HCT116 (cell line): Measurements from ENCODE around the gene WNK2. TPM values are rescaled to one million over a fixed set of nuclear protein-coding genes. Genes with fewer than 3 reads are reported as not detected.

Experiments
- ATAC-seq: fragments of 200-7000 bp; cut with Tn5 transposase; 2 replicates; pipeline ENCODE4 v1.9.1; 2020; ENCODE audit warnings: mild to moderate bottlenecking, moderate library complexity
- BruUV-seq: library from RNA; stranded (reverse); fragments of 400-500 nt; replicated peaks from 2 replicates; lab custom pipeline; 2021; lab: Mats Ljungman, UMichigan
- CTCF ChIA-PET: fragments of 300-600 bp; sonication (Branson Sonifier 250); formaldehyde crosslinking; loops from one replicate; lab custom pipeline; 2021; ENCODE audit warnings: antibody characterized with exemption; lab: Charles Lee
- POLR2A ChIA-PET: fragments of 300-600, 350-600 bp; sonication (Branson Sonifier 250); formaldehyde crosslinking; loops from one replicate; lab custom pipeline; 2021; ENCODE audit warnings: antibody characterized with exemption; lab: Charles Lee
- RAD21 ChIA-PET, 2 experiments: fragments of 300-600 bp; sonication (Branson Sonifier 250); formaldehyde crosslinking; loops; one replicate each; lab custom pipeline; 2023; ENCODE audit warnings: low total read pairs in 2 of 2; ENCODE audit not compliant: uncharacterized antibody in 2 of 2, unreplicated experiment in 2 of 2, low non-redundant PET in 1 of 2; lab: Charles Lee
- DNase-seq: peaks from one replicate; pipeline ENCODE4 v3.0.0-alpha.2; 2010; ENCODE audit warnings: low read depth, low spot score
- H2AFZ ChIP-seq: fragments of 200-600 bp; shearing (Covaris generic), sonication (generic); 2 replicates; pipeline ENCODE4 v1.6.1; 2017; ENCODE audit warnings: low read depth, mixed run types, mixed read lengths, antibody characterized with exemption, low read length; ENCODE audit not compliant: poor library complexity, severe bottlenecking
- H3K27ac ChIP-seq: 2 replicates; pipeline ENCODE4 v1.5.1; 2012; ENCODE audit warnings: low read depth, low read length
- H3K27me3 ChIP-seq: fragments of 200-600 bp; sonication (generic); 2 replicates; pipeline ENCODE4 v1.6.1; 2016; ENCODE audit warnings: mixed run types, low read length, mixed read lengths; ENCODE audit not compliant: insufficient read depth
- H3K36me3 ChIP-seq, 2 experiments: fragments of 200-500 bp in 1 of 2; fragments of 200-600 bp in 1 of 2; sonication (Bioruptor generic) in 1 of 2; sonication (generic) in 1 of 2; 2 replicates each; pipeline versions ENCODE4 v1.5.1 to v1.6.1; 2014 to 2016; ENCODE audit warnings: low read length in 2 of 2, inconsistent platforms in 1 of 2, mixed read lengths in 1 of 2, mixed run types in 1 of 2; ENCODE audit not compliant: insufficient read depth in 2 of 2, control insufficient read depth in 1 of 2
- H3K4me1 ChIP-seq, 2 experiments: fragments of 200-600 bp in 1 of 2; sonication (generic) in 1 of 2; 2 replicates each; pipeline versions ENCODE4 v1.5.1 to v1.6.1; 2012 to 2017; ENCODE audit warnings: low read length in 2 of 2, inconsistent platforms in 1 of 2, mild to moderate bottlenecking in 1 of 2, mixed read lengths in 1 of 2, mixed run types in 1 of 2, moderate library complexity in 1 of 2; ENCODE audit not compliant: insufficient read depth in 2 of 2, control insufficient read depth in 1 of 2
- H3K4me2 ChIP-seq: fragments of 200-600 bp; sonication (generic); 2 replicates; pipeline ENCODE4 v1.6.1; 2017; ENCODE audit warnings: mixed run types, low read length, mixed read lengths
- H3K4me3 ChIP-seq, 2 experiments: fragments of 200-600 bp in 1 of 2; sonication (generic) in 1 of 2; replicated peaks in 1 of 2; 2 replicates each; pipeline ENCODE4 v1.5.1; 2011 to 2016; ENCODE audit warnings: low read length in 2 of 2, control low read depth in 1 of 2, low read depth in 1 of 2, mild to moderate bottlenecking in 1 of 2, mixed read lengths in 1 of 2, mixed run types in 1 of 2
- H3K79me2 ChIP-seq: fragments of 200-600 bp; sonication (generic); 2 replicates; pipeline ENCODE4 v1.6.1; 2017; ENCODE audit warnings: mild to moderate bottlenecking, mixed run types, low read length, moderate library complexity, mixed read lengths; ENCODE audit not compliant: insufficient read depth
- H3K9ac ChIP-seq: fragments of 200-600 bp; sonication (generic); 2 replicates; pipeline ENCODE4 v1.6.1; 2016; ENCODE audit warnings: low read length, mixed read lengths
- H3K9me2 ChIP-seq: fragments of 200-600 bp; sonication (generic), shearing (Covaris generic); 2 replicates; pipeline ENCODE4 v1.6.1; 2017; ENCODE audit warnings: mixed run types, mild to moderate bottlenecking, moderate library complexity; ENCODE audit not compliant: insufficient read depth
- H3K9me3 ChIP-seq, 2 experiments: fragments of 200-500 bp in 1 of 2; fragments of 200-600 bp in 1 of 2; sonication (Bioruptor generic) in 1 of 2; sonication (generic) in 1 of 2; 2 replicates each; pipeline ENCODE4 v1.6.1; 2014 to 2017; ENCODE audit warnings: low read length in 2 of 2, mixed read lengths in 2 of 2, inconsistent platforms in 1 of 2, low read depth in 1 of 2, mild to moderate bottlenecking in 1 of 2, mixed run types in 1 of 2, moderate library complexity in 1 of 2; ENCODE audit not compliant: control insufficient read depth in 1 of 2, insufficient read depth in 1 of 2
- H4K20me1 ChIP-seq: fragments of 200-600 bp; sonication (generic), shearing (Covaris generic); 2 replicates; pipeline ENCODE4 v1.6.1; 2017; ENCODE audit warnings: mixed run types, mild to moderate bottlenecking, moderate library complexity; ENCODE audit not compliant: insufficient read depth
- ATF3 ChIP-seq: IDR thresholded peaks from 2 replicates; pipeline ENCODE4 v1.6.1; 2012
- ELF1 ChIP-seq: IDR thresholded peaks from 2 replicates; pipeline ENCODE4 v1.6.1; 2012; ENCODE audit warnings: low read depth, borderline replicate concordance
- FOSL1 ChIP-seq: IDR thresholded peaks from 2 replicates; pipeline ENCODE4 v1.6.1; 2012; ENCODE audit warnings: low read depth
- POLR2A ChIP-seq: IDR thresholded peaks from 2 replicates; pipeline ENCODE4 v1.7.0; 2011; ENCODE audit warnings: borderline replicate concordance; ENCODE audit not compliant: insufficient read depth, insufficient read length; ENCODE audit errors: extremely low read depth
- SIN3A ChIP-seq: IDR thresholded peaks from 2 replicates; pipeline ENCODE4 v1.6.1; 2012; ENCODE audit warnings: low read depth
- SP1 ChIP-seq: IDR thresholded peaks from 2 replicates; pipeline ENCODE4 v1.6.1; 2012; ENCODE audit warnings: low read depth
- SRF ChIP-seq: IDR thresholded peaks from 2 replicates; pipeline ENCODE4 v1.6.1; 2012; ENCODE audit warnings: low read depth
- ZBTB33 ChIP-seq: IDR thresholded peaks from 2 replicates; pipeline ENCODE4 v1.6.1; 2011; ENCODE audit warnings: mild to moderate bottlenecking, low read length, moderate library complexity; ENCODE audit not compliant: insufficient replicate concordance; ENCODE audit errors: extremely low read depth
- ZNF274 ChIP-seq: fragments of 200-500 bp; sonication (Bioruptor generic); IDR thresholded peaks from 2 replicates; pipeline ENCODE4 v1.6.1; 2014; ENCODE audit warnings: mild to moderate bottlenecking, low read depth, low read length, inconsistent platforms
- intact Hi-C: fragments of 100-400 bp; cut with micrococcal nuclease; formaldehyde crosslinking; loops from 2 replicates; pipeline ENCODE4 v1.10.0; 2022
- total RNA-seq: library from RNA; stranded (reverse); gene quantifications from one replicate; pipeline ENCODE4 v1.2.1, GENCODE V29; 2021; ENCODE audit not compliant: unreplicated experiment

The WNK2 gene
- total RNA-seq, 1 experiment from 2014 or later, result 24.4 TPM

GRCh38 chr9:93354451-93354850 is 170.5 kb downstream of the WNK2 start:
- H3K4me1 ChIP-seq, result peaks cover 5 to 11% of the 10 kb centered on the region in 2 experiments
- no peaks in the 10 kb centered on the region for H4K20me1 ChIP-seq
- no peaks in the 10 kb centered on the region for H3K36me3 ChIP-seq
- ChIA-PET RAD21 (no interaction called here), CTCF (interaction anchor here (1.5 kb wide), 1 partner anchor 212 kb away, joined by 3 read pairs; no protein-coding TSS in a partner anchor), POLR2A (no interaction called here)
- no TSS peak for BruUV-seq
- H3K27ac ChIP-seq, result no peak overlapping the region
- peak overlapping the region; percentile 38 for H3K4me2 ChIP-seq
- H3K9me2 ChIP-seq, result no peaks in the 10 kb centered on the region
- H3K9me3 ChIP-seq, result no peaks in the 10 kb centered on the region
- peak overlapping the region; percentile 50 for H2AFZ ChIP-seq
- no peaks in the 10 kb centered on the region for H3K79me2 ChIP-seq
- no peak overlapping the region for H3K9ac ChIP-seq
- intact Hi-C loops, result no loop called here
- peak; percentile 28 for DNase-seq
- TF ChIP-seq FOSL1 (0 out of 2 replicates have a peak, but pooled peaks have one; percentile 31), ZNF274 (no peak)
- no peak overlapping the region for H3K4me3 ChIP-seq
- H3K27me3 ChIP-seq, result no peaks in the 10 kb centered on the region
- peak; percentile 77 for ATAC-seq

- no peaks in the 10 kb centered on the region for H3K79me2 ChIP-seq
- ATAC-seq, result no peak
- no peak for DNase-seq
- H3K4me1 ChIP-seq, result peaks cover 5 to 11% of the 10 kb centered on the region in 2 experiments
- RAD21 ChIA-PET, result no interaction called here
- intact Hi-C loops, result no loop called here
- BruUV-seq, result no TSS peak
- TF ChIP-seq ZBTB33 (no peak), ATF3 (no peak), POLR2A (no peak), SIN3A (no peak), FOSL1 (no peak), SP1 (no peak), ELF1 (no peak), SRF (no peak)
- H4K20me1 ChIP-seq, result no peaks in the 10 kb centered on the region
- POLR2A ChIA-PET, result no interaction called here
- H3K9me2 ChIP-seq, result no peaks in the 10 kb centered on the region
- peaks cover 0 to 3% of the 10 kb centered on the region in 2 experiments; a peak in 1 of 4 replicates for H3K9me3 ChIP-seq
- H3K27me3 ChIP-seq, result no peaks in the 10 kb centered on the region
- H2AFZ ChIP-seq, result no peak overlapping the region
- H3K27ac ChIP-seq, result no peak overlapping the region
- H3K36me3 ChIP-seq, result no peaks in the 10 kb centered on the region
- no peak overlapping the region for H3K4me2 ChIP-seq
- H3K4me3 ChIP-seq, result no peak overlapping the region
- CTCF ChIA-PET, result no interaction called here
- H3K9ac ChIP-seq, result no peak overlapping the region
Measured at GRCh38 chr9:93355827-93356226, 171.9 kb downstream of the WNK2 start.
